HepG2 (cell line): Measurements from ENCODE around the gene SFMBT1. TPM values are rescaled to one million over a fixed set of nuclear protein-coding genes. Genes with fewer than 3 reads are reported as not detected.
A peak's percentile ranks its signal among the peaks of the same experiment; 100 is the strongest.

Experiments
- ATAC-seq: fragments of 200-7000 bp; cut with Tn5 transposase; 3 replicates; pipeline ENCODE4 v1.9.1; 2020; ENCODE audit warnings: mild to moderate bottlenecking, moderate library complexity
- BruUV-seq: library from RNA; stranded (reverse); fragments of 400-500 nt; replicated peaks from 2 replicates; lab custom pipeline; 2021; lab: Mats Ljungman, UMichigan
- CTCF ChIA-PET: fragments of 300-600 bp; formaldehyde crosslinking; extraction: SDS; loops from one replicate; lab custom pipeline; 2021; ENCODE audit warnings: low total read pairs, inconsistent platforms, low intra/inter-chr PET ratio; lab: Yijun Ruan, JAX
- POLR2A ChIA-PET: fragments of 350-600 bp; sonication (Branson Sonifier 250); formaldehyde crosslinking; loops from one replicate; lab custom pipeline; 2020; ENCODE audit warnings: antibody characterized with exemption, inconsistent platforms; lab: Yijun Ruan, JAX
- DNase-seq: peaks from one replicate; pipeline ENCODE4 v3.0.0-alpha.2; 2015; ENCODE audit warnings: low spot score
- FAIRE-seq: peaks from 3 replicates; lab custom pipeline; 2011; peaks lifted over from hg19 to GRCh38; lab: Jason Lieb, UNC
- H2AFZ ChIP-seq: one replicate; pipeline ENCODE4 v1.6.1; 2011; ENCODE audit warnings: low read length, inconsistent platforms
- H3K27ac ChIP-seq: fragments of 300-600 bp; 3 replicates; pipeline ENCODE4 v1.8.0; 2011; ENCODE audit warnings: mixed run types, mild to moderate bottlenecking, mixed read lengths, low read length, inconsistent platforms; ENCODE audit not compliant: insufficient read depth; ENCODE audit errors: extremely low read length
- H3K27me3 ChIP-seq, 2 experiments: fragments of 200-600 bp in 1 of 2; 2 replicates in 1 of 2; 3 replicates in 1 of 2; pipeline versions ENCODE4 v1.6.0 to v1.8.0; 2011; ENCODE audit warnings: low read length in 2 of 2, mild to moderate bottlenecking in 2 of 2, moderate library complexity in 2 of 2, inconsistent platforms in 1 of 2; ENCODE audit not compliant: insufficient read depth in 2 of 2, control insufficient read depth in 1 of 2
- H3K36me3 ChIP-seq, 2 experiments: fragments of 200-600 bp in 1 of 2; replicated peaks in 1 of 2; 2 replicates in 1 of 2; 3 replicates in 1 of 2; pipeline versions ENCODE4 v1.5.1 to v1.8.0; 2011; ENCODE audit warnings: low read length in 2 of 2, inconsistent platforms in 1 of 2; ENCODE audit not compliant: insufficient read depth in 2 of 2, control insufficient read depth in 1 of 2
- H3K4me1 ChIP-seq: 2 replicates; pipeline ENCODE4 v1.5.1; 2012; ENCODE audit warnings: low read length, inconsistent platforms; ENCODE audit not compliant: insufficient read depth
- H3K4me2 ChIP-seq: 2 replicates; pipeline ENCODE4 v1.6.0; 2011; ENCODE audit warnings: low read depth, low read length, inconsistent platforms
- H3K4me3 ChIP-seq, 3 experiments: fragments of 200-600 bp in 1 of 3; sonication (generic), shearing (Covaris generic) in 1 of 3; replicated peaks in 1 of 3; 2 replicates each; pipeline ENCODE4 v1.5.1; 2011 to 2016; ENCODE audit warnings: low read length in 3 of 3, inconsistent platforms in 2 of 3, low read depth in 2 of 3, mild to moderate bottlenecking in 2 of 3, control low read depth in 1 of 3, mixed read lengths in 1 of 3; ENCODE audit not compliant: insufficient read depth in 1 of 3
- H3K79me2 ChIP-seq: one replicate; pipeline ENCODE4 v1.6.1; 2011; ENCODE audit warnings: low read length, inconsistent platforms; ENCODE audit not compliant: insufficient read depth
- H3K9ac ChIP-seq: 2 replicates; pipeline ENCODE4 v1.6.0; 2011; ENCODE audit warnings: mild to moderate bottlenecking, low read depth, low read length, inconsistent platforms; ENCODE audit not compliant: insufficient read depth
- H3K9me3 ChIP-seq: 2 replicates; pipeline ENCODE4 v1.5.1; 2012; ENCODE audit warnings: mild to moderate bottlenecking, low read length
- H4K20me1 ChIP-seq: 2 replicates; pipeline ENCODE4 v1.6.0; 2011; ENCODE audit warnings: inconsistent platforms, mild to moderate bottlenecking, low read length, moderate library complexity; ENCODE audit not compliant: insufficient read depth
- E2F1 ChIP-seq: sonication (generic); formaldehyde crosslinking; IDR thresholded peaks from 2 replicates; pipeline ENCODE4 v1.5.0; 2020; ENCODE audit warnings: missing genetic modification reagents
- HDAC2 ChIP-seq: sonication (generic); formaldehyde crosslinking; IDR thresholded peaks from 2 replicates; pipeline ENCODE4 v1.4.0; 2020; ENCODE audit warnings: missing genetic modification reagents
- ZBTB33 ChIP-seq: sonication (generic); formaldehyde crosslinking; IDR thresholded peaks from 2 replicates; pipeline ENCODE4 v1.4.0; 2020; ENCODE audit warnings: missing genetic modification reagents
- ZNF282 ChIP-seq: fragments of 450-650 bp; IDR thresholded peaks from 2 replicates; pipeline ENCODE4 v1.6.1; 2018; ENCODE audit not compliant: partially characterized antibody
- ZNF430 ChIP-seq: sonication (generic); formaldehyde crosslinking; IDR thresholded peaks from 2 replicates; pipeline ENCODE4 v1.9.0; 2021; ENCODE audit warnings: mild to moderate bottlenecking, missing genetic modification reagents
- ZNF607 ChIP-seq: sonication (generic); formaldehyde crosslinking; IDR thresholded peaks from 2 replicates; pipeline ENCODE4 v1.5.1; 2020; ENCODE audit warnings: missing genetic modification reagents, mild to moderate bottlenecking, borderline replicate concordance
- ZNF83 ChIP-seq: sonication (generic); formaldehyde crosslinking; IDR thresholded peaks from 2 replicates; pipeline ENCODE4 v1.4.0; 2020; ENCODE audit warnings: missing genetic modification reagents, mild to moderate bottlenecking, borderline replicate concordance
- WGBS: methylation state at CpG from one replicate; pipeline ENCODE4 v1.1.6; 2017; ENCODE audit warnings: low lambda C conversion rate; 5-methylcytosine and 5-hydroxymethylcytosine counted together
- in situ Hi-C: cut with HindIII; loops from 2 replicates; pipeline ENCODE4 v1.10.0; 2017; ENCODE audit warnings: low pct_unique_long_range_greater_than_20kb; ENCODE audit not compliant: extremely low pct_ligation_motif_present
- intact Hi-C: fragments of 100-400 bp; cut with micrococcal nuclease; formaldehyde crosslinking; loops from one replicate; pipeline ENCODE4 v1.10.0; 2022; ENCODE audit not compliant: unreplicated experiment
- polyA plus RNA-seq, 8 experiments: library from polyadenylated mRNA; depleted of rRNA in 3 of 8; stranded (reverse) in 7 of 8; unstranded in 1 of 8; fragments of >200 nt; fragmentation: Illumina TruSeq in 4 of 8; extraction: Trizol in 4 of 8; gene quantifications; 2 replicates each; pipeline versions ENCODE4 v1.2.1 to v1.2.3, GENCODE V29; 2011 to 2016; ENCODE audit warnings: low read depth in 4 of 8, missing spikeins in 1 of 8, mixed read lengths in 1 of 8; ENCODE audit not compliant: insufficient read depth in 1 of 8
- total RNA-seq, 5 experiments: library from RNA; depleted of rRNA; stranded (reverse); fragments of >200 nt; fragmentation: Illumina TruSeq; extraction: Trizol; gene quantifications; 2 replicates each; pipeline ENCODE4 v1.2.3, GENCODE V29; 2016; ENCODE audit warnings: low read depth in 1 of 5

Gene SFMBT1
- total and polyA plus RNA-seq, 2 of the 13 experiments (the other 11 are each of a cell fraction or from before 2014, with no cell fraction given) = 3.8 to 12.8 TPM

GRCh38 chr3:53035825-53036619, 9.9 kb downstream of the SFMBT1 start:
- no TSS peak for BruUV-seq
- H2AFZ ChIP-seq = no peak overlapping the region
- TF ChIP-seq ZNF430 (no peak), ZNF282 (no peak), HDAC2 (0 out of 2 replicates have a peak, but pooled peaks have one; percentile 16), ZNF83 (CRISPR knock-in tag) (no peak), ZBTB33 (CRISPR knock-in tag) (peak; percentile 20; the same call in 1 of the 2 replicates), E2F1 (CRISPR knock-in tag) (no peak), ZNF607 (CRISPR knock-in tag) (no peak)
- TF ChIP-seq, all 625 proteins: peak for 2
- Histone ChIP-seq H3K27ac (no peak overlapping the region), H3K79me2 (peaks cover 22% of the 10 kb centered on the region), H3K36me3 (no peaks in the 10 kb centered on the region), H3K4me2 (peak overlapping the region; percentile 46), H3K9me3 (no peaks in the 10 kb centered on the region), H3K27me3 (no peaks in the 10 kb centered on the region), H3K4me3 (no peak overlapping the region), H4K20me1 (peaks cover 18% of the 10 kb centered on the region), H3K4me1 (peaks cover 75% of the 10 kb centered on the region), H3K9ac (no peak overlapping the region)
- in situ Hi-C loops (no loop called here), intact Hi-C loops (no loop called here)
- peak; percentile 65 for ATAC-seq
- ChIA-PET CTCF (no interaction called here), POLR2A (no interaction called here)
- WGBS = 66% methylated on average over 11 of the region's 11 CpGs
- DNase-seq = no peak
- FAIRE-seq = no peak
